MM.1S (cell line): ENCODE measurements around the gene POLD4.

Source experiments
- CTCF ChIP-seq: fragments of 300-600 bp; sonication (generic); IDR thresholded peaks from 2 replicates; pipeline ENCODE4 v1.5.1; 2016; ENCODE audit warnings: antibody characterized with exemption, low read length, mixed read lengths
- EZH2phosphoT487 ChIP-seq: fragments of 300-600 bp; sonication (generic); IDR thresholded peaks from 2 replicates; pipeline ENCODE4 v1.6.1; 2018; ENCODE audit warnings: antibody characterized with exemption, low read length

DNA sequence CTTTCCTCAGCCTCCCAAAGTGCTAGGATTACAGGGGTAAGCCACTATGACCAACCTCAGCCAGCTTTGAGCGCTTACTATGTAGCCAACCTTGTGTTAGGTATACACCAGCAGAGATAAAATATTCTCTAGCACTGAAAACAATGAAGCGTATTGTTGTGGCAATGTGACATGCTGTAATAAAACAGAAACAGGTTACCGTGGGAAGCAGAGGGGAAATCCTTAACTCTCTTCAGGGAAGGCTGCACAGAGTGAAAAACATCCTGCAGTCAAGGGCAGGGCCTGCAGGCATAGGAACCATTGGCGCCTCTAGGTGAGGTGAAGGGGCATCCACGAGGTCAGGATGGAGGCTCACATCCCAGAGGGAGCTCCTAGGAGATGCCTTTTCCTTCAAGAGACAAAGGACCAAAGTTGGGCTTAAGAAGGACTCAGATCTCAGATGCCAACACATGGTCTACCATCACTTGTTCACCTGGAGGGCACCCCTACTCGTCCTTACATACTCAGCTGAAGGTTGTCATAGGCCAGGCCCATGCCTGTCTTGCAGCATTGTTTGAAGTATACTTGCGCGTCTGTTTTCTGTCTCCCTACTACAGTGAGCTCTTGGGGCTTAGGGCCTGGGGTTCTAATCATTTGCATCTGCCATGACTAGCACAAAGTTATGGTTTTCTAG lies 8.0 kb downstream of the POLD4 start:
- no peak for TF ChIP-seq EZH2phosphoT487
- no peak for TF ChIP-seq CTCF
